Heart right ventricle (tissue), 16 donors: Measurements from ENCODE around the gene HIF3A. TPM values are rescaled to one million over a fixed set of nuclear protein-coding genes. Genes with fewer than 3 reads are reported as not detected.

Experiments
- ATAC-seq, 8 donors: fragments of 200-7000 bp; cut with Tn5 transposase; one replicate each; pipeline ENCODE4 v1.9.1; 2020; ENCODE audit warnings: mild to moderate bottlenecking in 8 of 8, moderate library complexity in 8 of 8, moderate number of reproducible peaks in 1 of 8
- DNase-seq, 2 donors: peaks; one replicate each; pipeline ENCODE4 v3.0.0-alpha.2; 2020
- H3K27ac ChIP-seq, 10 donors: fragments of 200-600 bp; sonication (generic) in 2 of 10; one replicate each; pipeline versions ENCODE4 v1.5.0 to v1.8.0; 2020 to 2022; ENCODE audit warnings: mild to moderate bottlenecking in 3 of 10
- H3K27me3 ChIP-seq, 7 donors: fragments of 200-600 bp; one replicate each; pipeline ENCODE4 v1.8.0; 2021 to 2022; ENCODE audit warnings: mild to moderate bottlenecking in 2 of 7
- H3K36me3 ChIP-seq, 9 donors: fragments of 200-600 bp; sonication (generic) in 1 of 9; one replicate each; pipeline versions ENCODE4 v1.5.0 to v1.8.0; 2020 to 2022; ENCODE audit warnings: mild to moderate bottlenecking in 2 of 9
- H3K4me1 ChIP-seq, 9 donors: fragments of 200-600 bp; sonication (generic) in 1 of 9; one replicate each; pipeline versions ENCODE4 v1.5.0 to v1.8.0; 2020 to 2022; ENCODE audit warnings: mild to moderate bottlenecking in 4 of 9
- H3K4me3 ChIP-seq, 10 donors: fragments of 200-600 bp; sonication (generic) in 2 of 10; one replicate each; pipeline versions ENCODE4 v1.5.0 to v1.8.0; 2020 to 2022; ENCODE audit warnings: mild to moderate bottlenecking in 7 of 10, moderate library complexity in 2 of 10
- H3K9me3 ChIP-seq, 11 donors: fragments of 200-600 bp in 10 of 11; sonication (generic) in 2 of 11; one replicate each; pipeline versions ENCODE4 v1.5.0 to v1.8.0; 2013 to 2022; ENCODE audit warnings: mild to moderate bottlenecking in 2 of 11, control low read depth in 1 of 11, moderate library complexity in 1 of 11
- CTCF ChIP-seq, 9 donors: fragments of 200-600 bp; sonication (generic) in 2 of 9; IDR thresholded peaks; one replicate each; pipeline versions ENCODE4 v1.5.0 to v1.8.0; 2021 to 2022; ENCODE audit warnings: antibody characterized with exemption in 9 of 9, mild to moderate bottlenecking in 5 of 9, moderate library complexity in 1 of 9
- WGBS, 2 donors: extraction: QIAGEN DNeasy Blood & Tissue Kit; methylation state at CpG; one replicate each; pipeline ENCODE4 v1.1.7; 2013; ENCODE audit warnings: inconsistent platforms in 1 of 2; 5-methylcytosine and 5-hydroxymethylcytosine counted together
- intact Hi-C, 10 donors: fragments of 100-400 bp; cut with DNase I; formaldehyde crosslinking; loops; one replicate each; pipeline versions ENCODE4 v1.11.1 to v1.14.2; 2022
- polyA plus RNA-seq, 2 donors: library from polyadenylated mRNA; stranded (reverse); fragments of 200-250 nt; gene quantifications; one replicate each; pipeline ENCODE4 v1.2.3, GENCODE V29; 2013
- total RNA-seq, 10 donors: library from RNA; stranded (reverse); fragmentation: NEBNext Ultra II Directional in 3 of 10; extraction: Animal tissue kit (Norgen Biotek cat#: 25700) in 3 of 10; gene quantifications; one replicate each; pipeline versions ENCODE4 v1.2.1 to v1.2.4, GENCODE V29; 2021 to 2023
- donor health status: Arrhythmogenic right ventricular cardiomyopathy.
- donor health status: ischemic (EF 13 %, LVEDD 7.1; RV severe dilation, severe dysfunction).
- donor health status: healthy with polysubstance abuse.
- donor health status: DM: no; HTN: yes; CAD: no.
- donor health status: DM: no; HTN: no; CAD: no.
- donor health status: ischemic (EF 25% LVEDD 6.9; RV normal size, moderate dysfunction).
- donor health status: ischemic (EF 25% LVEDD 5.7; RV mildly dilated, moderate dysfunction).
- donor health status: healthy.
- donor health status: DM: yes; HTN: yes; CAD: no.
- donor health status: Ischemic cardiomyopathy.
- donor health status: ischemic (EF 35%, LVEDD 5.7; RV mildly dilated, moderate dysfunction).
- donor health status: nonischemic (EF 11% LVEDD 7.7; RV severe dilation, severe dysfunction).
- donor health status: DM: yes; HTN: yes; CAD: no.
- donor health status: PGD.
- donor health status: ischemic (EF 29% LVEDD 5.4; RV normal size, mild dysfunction).
- donor health status: nonischemic (EF 23%, LVEDD 6.1; RV moderate dilation, normal function).

HIF3A gene
- total and polyA plus RNA-seq, 12 donors: 22.7 to 204 (median 48.9) TPM

- Histone ChIP-seq H3K27me3 (no peaks in the 10 kb centered on the region), H3K9me3 (no peaks in the 10 kb centered on the region), H3K4me3 (no peak overlapping the region), H3K4me1 (peaks cover 0 to 28% (median 8%) of the 10 kb centered on the region in 9 donors), H3K27ac (no peak overlapping the region), H3K36me3 (peaks cover 0 to 95% (median 60%) of the 10 kb centered on the region in 9 donors)
- WGBS, 2 donors: 95 to 96% methylated on average over 30 of the region's 30 CpGs
- intact Hi-C loops: loop anchor here in 1 of 10 donors (5.0 kb wide), 1 partner anchor 195 kb away; no protein-coding TSS in a partner anchor
- TF ChIP-seq CTCF (IDR thresholded peaks at IDR 0.05): no peak
- DNase-seq: no peak
- no peak for ATAC-seq
These were observed 90.3 kb downstream of the HIF3A start for GRCh38 chr19:46386996-46387712.

- Histone ChIP-seq H3K4me3 (no peak overlapping the region), H3K27me3 (no peaks in the 10 kb centered on the region), H3K27ac (no peak overlapping the region), H3K9me3 (no peaks in the 10 kb centered on the region), H3K4me1 (peaks cover 0 to 33% (median 8%) of the 10 kb centered on the region in 9 donors), H3K36me3 (peaks cover 0 to 93% (median 54%) of the 10 kb centered on the region in 9 donors)
- ATAC-seq: no peak
- WGBS, 2 donors: 96 to 97% methylated on average over 10 of the region's 10 CpGs
- DNase-seq: no peak
- TF ChIP-seq CTCF (IDR thresholded peaks at IDR 0.05): no peak
- intact Hi-C loops: loop anchor here in 1 of 10 donors (5.0 kb wide), 1 partner anchor 195 kb away; no protein-coding TSS in a partner anchor
These were observed 90.9 kb downstream of the HIF3A start for GRCh38 chr19:46387713-46388130.

DNA sequence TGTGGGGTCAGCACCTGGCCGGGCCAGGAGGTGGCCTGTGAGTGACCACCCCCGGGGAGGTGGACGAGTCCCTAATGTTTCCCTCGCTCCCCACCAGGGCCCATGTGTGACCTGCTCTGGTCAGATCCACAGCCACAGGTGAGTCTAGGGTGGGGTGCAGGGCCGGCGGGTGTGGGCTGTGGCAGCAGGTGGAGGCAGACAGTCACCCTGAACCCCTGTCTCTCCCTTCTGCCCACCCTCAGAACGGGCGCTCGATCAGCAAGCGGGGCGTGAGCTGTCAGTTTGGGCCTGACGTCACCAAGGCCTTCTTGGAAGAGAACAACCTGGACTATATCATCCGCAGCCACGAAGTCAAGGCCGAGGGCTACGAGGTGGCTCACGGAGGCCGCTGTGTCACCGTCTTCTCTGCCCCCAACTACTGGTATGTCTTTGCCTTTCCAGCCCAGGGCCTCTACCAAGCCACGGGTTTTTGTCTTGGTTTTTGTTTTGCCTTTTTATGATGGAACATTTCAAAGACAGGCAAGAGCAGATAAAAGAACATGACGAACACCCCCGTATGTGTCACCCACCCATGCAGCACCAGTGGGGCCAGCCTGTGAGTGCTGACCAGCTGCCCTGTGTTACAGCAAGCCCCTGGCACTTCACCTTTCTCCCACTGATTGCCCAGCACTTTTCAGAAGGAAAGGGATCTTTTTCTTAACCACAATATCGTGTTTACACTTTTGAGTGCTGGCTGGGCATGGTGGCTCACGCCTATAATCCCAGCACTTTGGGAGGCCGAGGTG is 91.7 kb downstream of the HIF3A start:
- Histone ChIP-seq H3K27ac (no peak overlapping the region), H3K4me1 (peaks cover 0 to 28% (median 8%) of the 10 kb centered on the region in 9 donors), H3K36me3 (peaks cover 0 to 92% (median 47%) of the 10 kb centered on the region in 9 donors), H3K27me3 (no peaks in the 10 kb centered on the region), H3K9me3 (no peaks in the 10 kb centered on the region), H3K4me3 (no peak overlapping the region)
- DNase-seq (no peak), ATAC-seq (no peak)
- intact Hi-C loops: loop anchor here in 1 of 10 donors (5.0 kb wide), 1 partner anchor 196 kb away; no protein-coding TSS in a partner anchor
- 91% methylated on average over 25 of the region's 25 CpGs for WGBS, 2 donors
- TF ChIP-seq CTCF (IDR thresholded peaks at IDR 0.05): no peak

- intact Hi-C loops: loop anchor here in 9 of 10 donors (5.0 to 10.0 kb wide), 5 partner anchors 105 to 125 kb away; no protein-coding TSS in a partner anchor
- H3K27ac ChIP-seq: no peak overlapping the region
- H3K4me3 ChIP-seq: no peak overlapping the region
- ATAC-seq (no peak), DNase-seq (no peak)
- 95 to 96% methylated on average over 16 of the region's 16 CpGs for WGBS, 2 donors
- H3K4me1 ChIP-seq: peaks cover 0 to 12% (median 0%) of the 10 kb centered on the region in 9 donors
- H3K36me3 ChIP-seq: peaks cover 0 to 74% (median 47%) of the 10 kb centered on the region in 9 donors
- no peaks in the 10 kb centered on the region for H3K27me3 ChIP-seq
- no peak for TF ChIP-seq CTCF (IDR thresholded peaks at IDR 0.05)
- H3K9me3 ChIP-seq: no peaks in the 10 kb centered on the region
These were observed 93.4 kb downstream of the HIF3A start for GRCh38 chr19:46390121-46390858.
